ENCODE results near the gene GRAMD2B.
"Not testable (repeated sequence)": the region's sequence is repeated elsewhere in the genome, so short reads cannot be mapped to it uniquely, and the experiment has no call there.

Gene GRAMD2B

DNA sequence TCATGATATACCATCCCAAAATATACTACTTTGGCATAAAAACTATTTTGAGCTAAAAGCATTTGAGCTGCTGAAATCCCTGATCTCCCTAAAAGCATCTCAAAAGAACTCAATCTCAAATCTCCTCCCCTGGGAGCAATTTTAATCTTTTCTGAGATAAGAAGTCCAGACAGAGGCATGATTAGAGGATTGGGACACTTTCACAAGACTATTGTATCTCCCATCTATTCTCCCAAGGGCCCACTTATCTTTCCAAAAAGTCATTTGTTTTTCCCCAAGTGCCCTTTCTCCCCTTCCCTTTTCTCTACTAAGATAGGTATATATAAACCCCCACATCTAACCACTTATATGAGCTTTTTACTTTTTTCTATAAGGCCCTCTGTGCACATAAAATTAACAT is 92.1 kb downstream of the GRAMD2B start:
- H3K4me3 ChIP-seq (ENCODE audit: low read length, poor library complexity, severe bottlenecking), result no peak overlapping the region
- H3K79me2 ChIP-seq (ENCODE audit: insufficient read depth, low read length), result no peaks in the 10 kb centered on the region
- no peaks in the 10 kb centered on the region for H3F3A ChIP-seq (ENCODE audit: low read depth)
- H3K4me2 ChIP-seq (ENCODE audit: low read depth, low read length, poor library complexity, severe bottlenecking), result no peak overlapping the region
- no peaks in the 10 kb centered on the region for H4K20me1 ChIP-seq (ENCODE audit: insufficient read depth, low read length, poor library complexity, severe bottlenecking)
- no peaks in the 10 kb centered on the region for H3K27me3 ChIP-seq (ENCODE audit: insufficient read depth, low read length, poor library complexity, severe bottlenecking)
- H3K36me3 ChIP-seq (ENCODE audit: insufficient read depth, low read length), result no peaks in the 10 kb centered on the region
- TF ChIP-seq, protein P1, sequence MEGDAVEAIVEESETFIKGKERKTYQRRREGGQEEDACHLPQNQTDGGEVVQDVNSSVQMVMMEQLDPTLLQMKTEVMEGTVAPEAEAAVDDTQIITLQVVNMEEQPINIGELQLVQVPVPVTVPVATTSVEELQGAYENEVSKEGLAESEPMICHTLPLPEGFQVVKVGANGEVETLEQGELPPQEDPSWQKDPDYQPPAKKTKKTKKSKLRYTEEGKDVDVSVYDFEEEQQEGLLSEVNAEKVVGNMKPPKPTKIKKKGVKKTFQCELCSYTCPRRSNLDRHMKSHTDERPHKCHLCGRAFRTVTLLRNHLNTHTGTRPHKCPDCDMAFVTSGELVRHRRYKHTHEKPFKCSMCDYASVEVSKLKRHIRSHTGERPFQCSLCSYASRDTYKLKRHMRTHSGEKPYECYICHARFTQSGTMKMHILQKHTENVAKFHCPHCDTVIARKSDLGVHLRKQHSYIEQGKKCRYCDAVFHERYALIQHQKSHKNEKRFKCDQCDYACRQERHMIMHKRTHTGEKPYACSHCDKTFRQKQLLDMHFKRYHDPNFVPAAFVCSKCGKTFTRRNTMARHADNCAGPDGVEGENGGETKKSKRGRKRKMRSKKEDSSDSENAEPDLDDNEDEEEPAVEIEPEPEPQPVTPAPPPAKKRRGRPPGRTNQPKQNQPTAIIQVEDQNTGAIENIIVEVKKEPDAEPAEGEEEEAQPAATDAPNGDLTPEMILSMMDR (conservative IDR thresholded peaks at IDR 0.05; ENCODE audit: low read length), result no peak
- no peak for TF ChIP-seq EZH2phosphoT487 (IDR thresholded peaks at IDR 0.05; ENCODE audit: borderline replicate concordance)
- no peak overlapping the region for H2AFZ ChIP-seq (ENCODE audit: low read length)
- H3K9ac ChIP-seq (ENCODE audit: low read depth, low read length, poor library complexity, severe bottlenecking), result no peak overlapping the region
- no peaks in the 10 kb centered on the region for H3K4me1 ChIP-seq (ENCODE audit: insufficient read depth, low read length, poor library complexity, severe bottlenecking)
- H3K9me3 ChIP-seq (ENCODE audit: insufficient read depth, low read depth, low read length), result no peaks in the 10 kb centered on the region
- H3K9me2 ChIP-seq (replicated peaks; ENCODE audit: low read depth, low read length), result no peaks in the 10 kb centered on the region

DNA sequence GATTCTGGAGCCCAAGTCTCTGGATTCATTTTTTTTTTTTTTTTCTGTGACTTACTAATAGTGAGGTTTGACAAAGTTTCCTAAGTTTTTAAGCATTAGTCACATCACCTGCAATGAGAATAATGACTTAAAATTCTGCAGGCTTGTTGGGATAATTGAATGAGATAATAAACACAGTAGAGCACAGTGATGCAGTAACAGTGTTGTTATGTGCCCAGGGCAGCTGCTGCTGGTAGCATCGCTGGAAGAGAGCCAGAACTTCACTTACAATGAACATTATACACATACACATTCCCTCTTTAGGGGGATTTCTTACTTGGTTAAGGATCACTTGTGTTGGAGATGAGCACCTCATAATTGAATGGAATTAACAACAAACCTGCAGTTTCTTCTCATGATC is 92.9 kb downstream of the GRAMD2B start:
- Histone ChIP-seq H4K20me1 (ENCODE audit: insufficient read depth, low read length, poor library complexity, severe bottlenecking) (no peaks in the 10 kb centered on the region), H2AFZ (ENCODE audit: low read length) (no peak overlapping the region), H3K4me1 (ENCODE audit: insufficient read depth, low read length, poor library complexity, severe bottlenecking) (no peaks in the 10 kb centered on the region), H3K9me3 (ENCODE audit: insufficient read depth, low read depth, low read length) (no peaks in the 10 kb centered on the region), H3K4me3 (ENCODE audit: low read length, poor library complexity, severe bottlenecking) (no peak overlapping the region), H3K9me2 (replicated peaks; ENCODE audit: low read depth, low read length) (no peaks in the 10 kb centered on the region), H3K4me2 (ENCODE audit: low read depth, low read length, poor library complexity, severe bottlenecking) (no peak overlapping the region), H3K36me3 (ENCODE audit: insufficient read depth, low read length) (no peaks in the 10 kb centered on the region), H3K79me2 (ENCODE audit: insufficient read depth, low read length) (no peaks in the 10 kb centered on the region), H3K27me3 (ENCODE audit: insufficient read depth, low read length, poor library complexity, severe bottlenecking) (no peaks in the 10 kb centered on the region), H3K9ac (ENCODE audit: low read depth, low read length, poor library complexity, severe bottlenecking) (no peak overlapping the region), H3F3A (ENCODE audit: low read depth) (no peaks in the 10 kb centered on the region)
- TF ChIP-seq, protein P1 (conservative IDR thresholded peaks at IDR 0.05; ENCODE audit: low read length), result no peak
- TF ChIP-seq EZH2phosphoT487 (IDR thresholded peaks at IDR 0.05; ENCODE audit: borderline replicate concordance), result no peak

DNA sequence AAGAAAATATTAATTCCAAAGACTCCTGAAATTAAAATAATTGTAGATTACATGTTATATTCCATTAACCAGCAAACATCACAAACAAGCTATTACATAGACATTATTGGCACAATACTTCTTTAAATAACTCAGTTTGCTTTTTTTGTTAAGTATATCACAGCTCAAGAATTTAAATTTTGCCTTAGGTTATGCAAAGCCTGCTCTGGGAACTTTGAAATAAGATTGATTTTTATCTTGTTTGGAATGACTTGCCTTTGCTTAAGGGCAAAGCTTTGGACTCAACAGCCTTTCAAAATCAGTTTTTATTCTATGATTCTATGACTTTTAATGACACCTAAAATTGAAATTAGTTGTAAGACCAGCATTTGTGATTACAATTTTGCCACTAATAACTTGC is 93.6 kb downstream of the GRAMD2B start:
- Histone ChIP-seq H3K4me2 (ENCODE audit: low read depth, low read length, poor library complexity, severe bottlenecking) (no peak overlapping the region), H3K4me3 (ENCODE audit: low read length, poor library complexity, severe bottlenecking) (no peak overlapping the region), H3K36me3 (ENCODE audit: insufficient read depth, low read length) (no peaks in the 10 kb centered on the region), H3K27me3 (ENCODE audit: insufficient read depth, low read length, poor library complexity, severe bottlenecking) (no peaks in the 10 kb centered on the region), H3K4me1 (ENCODE audit: insufficient read depth, low read length, poor library complexity, severe bottlenecking) (no peaks in the 10 kb centered on the region), H2AFZ (ENCODE audit: low read length) (no peak overlapping the region), H3K79me2 (ENCODE audit: insufficient read depth, low read length) (no peaks in the 10 kb centered on the region), H3K9me2 (replicated peaks; ENCODE audit: low read depth, low read length) (no peaks in the 10 kb centered on the region), H3F3A (ENCODE audit: low read depth) (no peaks in the 10 kb centered on the region), H3K9me3 (ENCODE audit: insufficient read depth, low read depth, low read length) (no peaks in the 10 kb centered on the region), H4K20me1 (ENCODE audit: insufficient read depth, low read length, poor library complexity, severe bottlenecking) (no peaks in the 10 kb centered on the region), H3K9ac (ENCODE audit: low read depth, low read length, poor library complexity, severe bottlenecking) (no peak overlapping the region)
- no peak for TF ChIP-seq EZH2phosphoT487 (IDR thresholded peaks at IDR 0.05; ENCODE audit: borderline replicate concordance)
- TF ChIP-seq, protein P1 (conservative IDR thresholded peaks at IDR 0.05; ENCODE audit: low read length), result no peak

DNA sequence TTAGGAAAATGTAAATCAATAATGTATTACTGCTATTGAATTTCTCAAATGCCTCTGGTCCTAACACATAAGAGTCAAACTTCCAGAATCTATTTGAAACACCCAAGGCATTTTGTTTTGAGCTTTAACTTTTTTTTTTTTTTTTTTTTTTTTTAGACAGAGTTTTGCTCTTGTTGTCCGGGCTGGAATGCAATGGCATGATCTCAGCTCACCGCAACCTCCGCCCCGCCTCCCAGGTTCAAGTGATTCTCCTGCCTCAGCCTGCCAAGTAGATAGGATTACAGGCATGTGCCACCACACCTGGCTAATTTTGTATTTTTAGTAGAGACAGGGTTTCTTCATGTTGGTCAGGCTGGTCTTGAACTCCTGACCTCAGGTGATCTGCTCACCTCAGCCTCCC is 96.0 kb downstream of the GRAMD2B start:
- H3K27me3 ChIP-seq (ENCODE audit: insufficient read depth, low read length, poor library complexity, severe bottlenecking); H4K20me1 ChIP-seq (ENCODE audit: insufficient read depth, low read length, poor library complexity, severe bottlenecking); H2AFZ ChIP-seq (ENCODE audit: low read length); H3K4me2 ChIP-seq (ENCODE audit: low read depth, low read length, poor library complexity, severe bottlenecking); H3K9me2 ChIP-seq (replicated peaks; ENCODE audit: low read depth, low read length); H3K79me2 ChIP-seq (ENCODE audit: insufficient read depth, low read length); H3K9ac ChIP-seq (ENCODE audit: low read depth, low read length, poor library complexity, severe bottlenecking); H3K36me3 ChIP-seq (ENCODE audit: insufficient read depth, low read length); H3K9me3 ChIP-seq (ENCODE audit: insufficient read depth, low read depth, low read length); H3K4me3 ChIP-seq (ENCODE audit: low read length, poor library complexity, severe bottlenecking); H3K4me1 ChIP-seq (ENCODE audit: insufficient read depth, low read length, poor library complexity, severe bottlenecking); H3F3A ChIP-seq (ENCODE audit: low read depth): not testable (repeated sequence)

Data from Loucy (cell line).